Measurements from ENCODE around the gene ERN1. TPM values are rescaled to one million over a fixed set of nuclear protein-coding genes. Genes with fewer than 3 reads are reported as not detected.

Gene ERN1
- total RNA-seq, 1 donor = 62.8 TPM

DNA sequence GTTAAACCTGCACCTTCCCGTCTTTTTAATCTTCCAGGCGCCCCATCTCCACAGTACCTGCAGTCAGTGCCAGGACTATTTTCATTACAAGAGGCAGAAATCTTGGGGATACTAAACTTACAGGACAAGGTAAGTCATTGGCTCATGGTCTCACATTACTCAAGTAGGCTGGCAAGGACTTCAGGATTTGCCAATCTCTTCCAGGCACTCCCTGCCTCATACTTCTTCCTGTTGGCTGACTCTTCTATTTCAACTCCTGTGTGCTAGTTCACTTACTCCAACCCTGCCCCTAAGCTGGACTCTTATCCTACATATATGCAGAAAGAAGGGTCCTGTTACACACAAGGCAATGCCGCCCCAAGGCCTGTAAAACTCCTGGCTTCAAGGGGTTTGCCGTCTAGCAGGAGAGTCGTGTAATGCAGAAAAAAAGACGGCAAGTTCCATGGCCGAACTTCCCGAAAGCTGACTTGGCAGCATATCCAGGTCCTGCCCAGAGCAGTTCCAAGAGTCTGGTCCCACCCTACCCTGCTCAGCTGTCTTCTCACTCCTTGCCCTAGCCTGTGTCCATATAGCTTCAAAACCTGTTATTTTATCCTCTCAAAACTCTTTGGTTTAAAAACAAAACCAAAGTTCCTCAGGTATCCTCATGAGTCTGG is 14.8 kb downstream of the ERN1 start:
- no peak overlapping the region for H3K4me3 ChIP-seq (ENCODE audit: low read length)
- H3K9me3 ChIP-seq (ENCODE audit: low read depth, low read length) = no peaks in the 10 kb centered on the region
- H3K4me1 ChIP-seq (ENCODE audit: insufficient read depth, low read length) = peaks cover 76% of the 10 kb centered on the region
- no peaks in the 10 kb centered on the region for H3K27me3 ChIP-seq (ENCODE audit: insufficient read depth, low read length)

DNA sequence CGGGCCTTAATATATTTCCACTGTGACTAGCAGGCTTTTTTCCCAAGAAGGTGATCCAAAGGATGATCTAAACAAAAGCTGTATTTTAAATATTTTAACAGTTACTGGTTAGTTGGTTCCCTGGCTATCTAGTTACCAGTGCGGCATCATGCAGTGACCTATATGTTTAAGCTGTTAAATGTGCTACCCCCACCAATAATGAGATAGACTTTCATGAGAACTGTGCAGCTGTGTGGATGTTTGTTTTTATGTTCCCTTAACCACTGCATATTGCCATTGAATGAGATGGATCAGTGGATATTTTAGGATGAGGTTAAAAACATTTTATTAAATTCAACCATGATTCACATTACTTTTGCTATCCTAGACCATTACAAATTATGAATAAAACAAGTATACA is 16.9 kb downstream of the ERN1 start:
- Histone ChIP-seq H3K4me3 (ENCODE audit: low read length) (no peak overlapping the region), H3K27me3 (ENCODE audit: insufficient read depth, low read length) (no peaks in the 10 kb centered on the region), H3K9me3 (ENCODE audit: low read depth, low read length) (no peaks in the 10 kb centered on the region), H3K4me1 (ENCODE audit: insufficient read depth, low read length) (peaks cover 56% of the 10 kb centered on the region)

DNA sequence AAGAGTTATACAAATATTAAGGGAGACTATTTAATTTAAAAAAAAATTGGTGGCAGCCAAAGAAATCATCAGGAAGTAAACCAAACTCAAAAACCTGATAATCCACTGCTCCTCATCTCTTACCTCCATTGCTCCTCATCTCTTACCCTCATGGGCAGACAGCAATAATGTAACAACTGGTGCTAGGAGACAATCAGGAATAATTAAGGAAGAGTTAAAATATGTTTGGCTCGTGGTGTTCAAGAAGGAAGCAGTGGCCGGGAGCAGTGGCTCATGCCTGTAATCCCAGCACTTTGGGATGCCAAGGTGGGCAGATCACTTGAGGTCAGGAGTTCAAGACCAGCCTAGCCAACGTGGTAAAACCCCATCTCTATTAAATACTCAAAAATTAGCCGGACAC is 18.1 kb downstream of the ERN1 start:
- H3K9me3 ChIP-seq (ENCODE audit: low read depth, low read length) = no peaks in the 10 kb centered on the region
- H3K27me3 ChIP-seq (ENCODE audit: insufficient read depth, low read length) = no peaks in the 10 kb centered on the region
- peaks cover 51% of the 10 kb centered on the region for H3K4me1 ChIP-seq (ENCODE audit: insufficient read depth, low read length)

DNA sequence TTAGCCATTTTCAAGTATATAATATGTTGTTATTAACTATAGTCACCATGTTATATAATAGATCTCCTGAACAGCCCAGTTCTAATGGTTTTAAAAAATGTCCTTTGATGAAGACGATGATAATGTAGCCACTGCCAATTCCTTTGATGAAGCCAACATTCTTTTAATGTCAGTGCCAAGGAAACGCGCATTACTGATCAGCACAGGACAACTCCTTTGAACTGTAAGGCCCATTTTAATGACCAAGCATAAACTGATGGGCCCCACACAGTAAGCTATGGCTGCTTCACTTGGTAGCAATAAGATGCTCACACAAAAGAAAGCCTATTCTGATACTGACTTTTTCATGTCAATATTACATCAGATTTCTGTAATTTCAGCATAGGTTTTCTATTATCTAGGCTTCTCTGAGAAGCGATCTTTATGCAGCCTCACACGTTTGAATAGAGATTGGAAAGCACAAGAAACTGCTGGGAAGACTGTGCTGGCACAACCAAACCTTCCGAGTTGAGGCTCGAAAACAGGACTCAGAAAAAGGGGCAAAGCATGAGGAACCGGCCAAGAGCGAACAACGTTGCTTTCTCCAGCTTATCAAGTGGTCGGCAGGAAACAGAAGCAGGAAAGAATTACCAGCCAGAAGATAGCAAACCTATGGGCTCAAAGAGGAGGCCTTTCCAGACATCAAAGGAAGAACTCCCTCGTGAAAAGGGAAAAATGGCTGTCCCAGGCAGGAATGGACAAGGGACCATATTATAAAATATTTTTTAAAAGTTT is 19.4 kb downstream of the ERN1 start:
- Histone ChIP-seq H3K9me3 (ENCODE audit: low read depth, low read length) (no peaks in the 10 kb centered on the region), H3K27me3 (ENCODE audit: insufficient read depth, low read length) (no peaks in the 10 kb centered on the region), H3K4me1 (ENCODE audit: insufficient read depth, low read length) (peaks cover 46% of the 10 kb centered on the region), H3K4me3 (ENCODE audit: low read length) (no peak overlapping the region)

More for the DNA sequence above, 18.1 kb downstream of the ERN1 start:
- H3K4me3 ChIP-seq (ENCODE audit: low read length) = no peak overlapping the region

DNA sequence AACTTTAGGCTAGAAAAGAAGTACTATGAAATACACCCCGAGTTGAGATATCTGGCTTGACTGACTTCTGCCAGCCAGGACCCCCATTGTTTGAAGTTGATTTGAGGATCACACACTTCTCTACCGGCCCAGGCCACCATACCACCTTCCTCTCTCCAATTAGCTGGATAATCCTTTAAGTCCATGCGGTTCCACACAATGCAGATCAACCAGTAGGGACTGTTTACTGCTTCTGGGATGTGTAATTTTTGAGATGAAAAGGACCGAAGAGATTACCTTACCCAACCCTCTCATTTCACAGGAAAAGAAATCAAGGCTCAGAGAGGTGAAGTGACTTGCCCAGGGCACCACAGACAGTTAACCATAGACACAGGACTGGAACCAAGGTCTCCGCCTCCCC is 20.5 kb downstream of the ERN1 start:
- no peaks in the 10 kb centered on the region for H3K9me3 ChIP-seq (ENCODE audit: low read depth, low read length)
- H3K4me1 ChIP-seq (ENCODE audit: insufficient read depth, low read length) = peaks cover 36% of the 10 kb centered on the region
- H3K27me3 ChIP-seq (ENCODE audit: insufficient read depth, low read length) = no peaks in the 10 kb centered on the region
- H3K4me3 ChIP-seq (ENCODE audit: low read length) = no peak overlapping the region

DNA sequence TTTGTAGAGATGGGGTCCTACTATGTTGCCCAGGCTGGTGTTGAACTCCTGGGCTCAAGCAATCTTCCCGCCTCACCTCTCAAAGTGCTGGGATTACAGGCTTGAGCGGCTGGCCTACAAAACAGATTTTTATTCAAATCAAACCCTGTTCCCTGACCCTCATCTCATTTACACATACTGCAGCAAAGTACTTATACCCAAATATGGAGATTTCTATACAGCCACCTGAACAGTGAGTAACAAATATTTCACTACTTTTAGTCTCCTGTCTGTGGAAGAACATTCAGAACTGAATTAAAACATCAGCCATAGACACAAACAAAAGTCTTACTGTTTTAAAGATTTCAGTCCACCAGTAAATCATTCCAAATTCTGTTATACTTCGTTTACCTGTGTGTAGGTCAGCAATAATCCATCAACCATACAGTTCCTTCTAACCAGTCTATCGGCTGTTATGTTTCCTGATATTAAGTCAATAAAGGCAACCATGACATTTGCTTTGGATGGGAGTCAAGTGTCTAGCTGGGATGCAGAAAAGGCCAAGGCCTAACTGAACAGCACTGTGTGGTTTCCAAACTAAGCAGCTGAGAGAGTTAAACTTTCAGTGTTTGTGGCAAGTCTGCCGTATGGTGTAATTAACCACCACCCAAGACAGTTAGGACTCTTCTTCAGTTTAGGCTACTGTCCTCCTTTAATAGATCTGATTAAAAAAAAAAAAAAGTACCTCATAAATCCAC is 22.3 kb downstream of the ERN1 start:
- Histone ChIP-seq H3K9me3 (ENCODE audit: low read depth, low read length) (no peaks in the 10 kb centered on the region), H3K4me1 (ENCODE audit: insufficient read depth, low read length) (peaks cover 45% of the 10 kb centered on the region), H3K27me3 (ENCODE audit: insufficient read depth, low read length) (no peaks in the 10 kb centered on the region), H3K4me3 (ENCODE audit: low read length) (no peak overlapping the region)

DNA sequence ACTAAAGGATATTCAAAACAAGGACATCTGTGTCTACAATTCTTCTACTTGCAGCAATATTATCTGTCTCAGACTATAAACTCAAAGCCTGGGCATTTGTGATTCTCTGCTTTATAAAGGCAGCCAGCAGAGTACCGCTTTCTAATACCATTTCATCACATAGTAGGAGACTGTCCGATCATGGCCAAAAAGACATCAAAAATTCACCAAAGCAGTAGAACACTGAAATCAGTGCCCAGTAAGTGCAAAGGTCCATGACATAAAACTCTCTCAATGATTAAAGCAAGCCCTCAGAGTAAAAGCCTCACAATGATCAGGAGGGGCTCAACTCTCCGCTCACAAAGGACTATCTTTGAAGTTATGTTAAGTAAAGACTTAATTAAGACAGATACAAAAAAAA is 23.0 kb downstream of the ERN1 start:
- no peak overlapping the region for H3K4me3 ChIP-seq (ENCODE audit: low read length)
- no peaks in the 10 kb centered on the region for H3K9me3 ChIP-seq (ENCODE audit: low read depth, low read length)
- H3K27me3 ChIP-seq (ENCODE audit: insufficient read depth, low read length) = no peaks in the 10 kb centered on the region
- H3K4me1 ChIP-seq (ENCODE audit: insufficient read depth, low read length) = peaks cover 38% of the 10 kb centered on the region

DNA sequence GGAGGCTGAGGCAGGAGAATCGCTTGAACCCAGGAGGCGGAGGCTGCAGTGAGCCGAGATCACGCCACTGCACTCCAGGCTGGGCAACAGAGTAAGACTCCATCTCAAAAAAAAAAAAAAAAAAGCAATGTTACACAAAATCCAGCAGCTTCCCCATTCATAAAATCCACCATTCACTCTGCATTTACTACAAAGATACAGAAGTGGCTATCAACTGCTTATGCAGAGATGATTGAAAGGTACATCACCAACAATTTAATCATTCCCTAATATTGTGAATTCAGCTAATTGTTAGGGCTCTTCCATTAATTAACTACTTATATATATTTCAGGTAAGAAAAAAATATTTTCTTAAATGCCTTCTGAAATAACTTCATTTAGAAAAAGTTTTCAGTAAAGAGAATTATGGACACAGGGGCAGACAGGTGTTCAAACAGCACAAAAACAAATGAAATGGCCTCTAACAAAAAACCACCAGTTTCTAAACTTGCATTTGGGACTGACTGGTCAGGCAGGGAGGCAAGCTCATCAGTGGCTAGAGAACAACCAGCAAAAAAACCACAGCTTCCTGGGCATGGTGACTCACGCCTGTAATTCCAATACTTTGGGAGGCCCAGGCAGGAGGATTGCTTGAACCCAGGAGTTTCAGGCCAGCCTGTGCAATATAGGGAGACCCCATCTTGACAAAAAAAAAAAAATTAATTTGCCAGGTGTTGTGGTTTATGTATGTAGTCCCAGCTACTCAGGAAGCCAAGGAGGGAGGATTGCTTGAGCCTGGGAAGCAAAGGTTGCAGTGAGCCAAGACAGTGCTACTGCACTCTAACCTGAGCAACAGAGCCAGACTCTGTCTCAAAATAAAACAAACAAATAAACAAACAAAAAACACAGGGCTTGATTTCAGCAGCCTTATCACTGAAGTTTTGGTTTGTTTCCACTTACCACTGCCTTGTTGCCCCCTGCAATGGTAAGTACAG is 26.3 kb downstream of the ERN1 start:
- Histone ChIP-seq H3K27me3 (ENCODE audit: insufficient read depth, low read length) (no peaks in the 10 kb centered on the region), H3K4me1 (ENCODE audit: insufficient read depth, low read length) (peaks cover 32% of the 10 kb centered on the region), H3K9me3 (ENCODE audit: low read depth, low read length) (no peaks in the 10 kb centered on the region), H3K4me3 (ENCODE audit: low read length) (no peak overlapping the region)

DNA sequence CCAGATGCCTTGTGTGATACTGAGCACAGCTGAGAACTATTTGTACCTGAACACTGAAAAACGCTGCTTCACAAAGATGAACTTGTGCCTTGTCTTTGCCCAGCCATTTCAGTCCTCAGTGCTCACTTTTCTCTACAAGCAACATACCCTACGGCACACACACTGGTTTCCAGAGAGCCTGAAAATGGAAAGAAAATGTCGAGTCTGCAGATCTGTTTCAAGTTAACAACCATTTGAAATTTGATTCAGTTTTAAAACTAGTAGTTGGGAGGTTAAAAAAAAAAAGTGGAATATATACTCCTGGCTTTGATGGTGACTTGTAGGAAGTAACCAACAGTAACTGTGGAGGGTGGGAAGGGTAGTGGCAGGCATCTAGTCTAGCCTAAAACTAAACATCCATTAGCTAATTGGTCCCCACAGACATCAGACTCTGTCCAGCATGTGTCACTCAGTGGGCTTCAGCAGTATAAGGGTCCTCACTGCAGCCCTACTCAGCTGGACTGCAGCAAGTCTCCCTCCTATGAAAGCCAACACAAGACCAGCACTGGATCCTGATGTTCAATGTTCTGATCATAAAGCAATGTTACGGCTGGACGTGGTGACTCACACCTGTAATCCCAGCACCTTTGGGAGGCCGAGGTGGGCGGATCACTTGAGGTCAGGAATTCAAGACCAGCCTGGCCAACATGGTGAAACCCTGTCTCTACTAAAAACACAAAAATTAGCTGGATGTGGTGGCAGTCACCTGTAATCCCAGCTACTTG is 27.1 kb downstream of the ERN1 start:
- Histone ChIP-seq H3K4me1 (ENCODE audit: insufficient read depth, low read length) (peaks cover 37% of the 10 kb centered on the region), H3K9me3 (ENCODE audit: low read depth, low read length) (no peaks in the 10 kb centered on the region), H3K27me3 (ENCODE audit: insufficient read depth, low read length) (no peaks in the 10 kb centered on the region), H3K4me3 (ENCODE audit: low read length) (no peak overlapping the region)

DNA sequence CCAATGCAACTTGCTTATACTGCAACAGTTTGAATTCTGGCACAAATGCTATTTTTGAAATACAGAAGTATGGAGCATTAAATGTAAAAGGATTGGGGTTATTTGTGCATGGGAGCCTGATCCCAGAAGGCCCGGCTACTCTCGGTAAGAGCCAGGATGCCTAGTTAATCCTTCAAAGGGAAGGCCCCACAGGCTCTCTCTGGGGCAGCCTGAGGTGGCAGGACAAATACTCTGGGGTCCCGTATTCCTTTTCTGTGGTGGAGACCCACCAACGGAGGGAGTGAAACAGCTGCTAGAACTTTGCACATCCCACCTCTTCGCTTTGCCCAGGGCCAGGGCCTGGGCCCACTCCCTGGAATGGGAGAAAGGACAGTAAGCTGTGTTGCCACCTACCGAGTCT is 30.4 kb downstream of the ERN1 start:
- Histone ChIP-seq H3K4me1 (ENCODE audit: insufficient read depth, low read length) (peaks cover 38% of the 10 kb centered on the region), H3K27me3 (ENCODE audit: insufficient read depth, low read length) (no peaks in the 10 kb centered on the region), H3K4me3 (ENCODE audit: low read length) (no peak overlapping the region), H3K9me3 (ENCODE audit: low read depth, low read length) (no peaks in the 10 kb centered on the region)

DNA sequence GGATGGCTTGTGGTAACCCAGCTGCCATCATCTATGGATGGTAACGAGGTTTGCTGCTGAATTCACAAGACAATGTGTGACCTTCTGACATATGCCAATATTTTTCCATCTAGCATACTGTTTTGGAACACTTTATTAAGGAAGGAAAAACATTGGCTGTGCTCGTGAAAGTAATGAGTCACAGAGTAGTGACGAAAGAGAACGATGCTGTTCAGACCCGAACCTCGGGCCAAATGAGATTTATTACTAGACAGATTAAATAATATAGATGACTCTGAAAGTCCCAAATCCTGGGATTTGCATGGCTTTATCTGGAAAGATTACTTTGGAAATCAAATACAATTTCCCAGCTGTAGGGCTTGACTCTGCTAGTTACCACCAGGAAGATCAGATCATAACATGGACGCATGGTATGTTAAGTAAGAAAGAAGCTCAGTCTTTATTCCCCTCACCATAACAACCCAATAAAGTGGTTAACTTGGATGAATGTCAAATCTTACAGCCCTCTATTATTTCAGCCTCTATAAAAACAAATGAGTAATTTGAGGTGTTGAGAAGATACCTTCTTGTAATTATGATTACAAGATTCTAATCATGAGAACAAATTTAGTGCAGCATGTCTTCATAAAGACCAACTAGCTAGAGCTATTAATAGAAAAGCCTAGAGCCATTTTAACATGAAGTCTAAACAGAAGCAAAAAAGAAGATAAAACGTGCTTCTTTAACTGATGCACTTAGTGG is 32.6 kb downstream of the ERN1 start:
- Histone ChIP-seq H3K9me3 (ENCODE audit: low read depth, low read length) (no peaks in the 10 kb centered on the region), H3K4me1 (ENCODE audit: insufficient read depth, low read length) (peaks cover 40% of the 10 kb centered on the region), H3K4me3 (ENCODE audit: low read length) (no peak overlapping the region), H3K27me3 (ENCODE audit: insufficient read depth, low read length) (no peaks in the 10 kb centered on the region)

DNA sequence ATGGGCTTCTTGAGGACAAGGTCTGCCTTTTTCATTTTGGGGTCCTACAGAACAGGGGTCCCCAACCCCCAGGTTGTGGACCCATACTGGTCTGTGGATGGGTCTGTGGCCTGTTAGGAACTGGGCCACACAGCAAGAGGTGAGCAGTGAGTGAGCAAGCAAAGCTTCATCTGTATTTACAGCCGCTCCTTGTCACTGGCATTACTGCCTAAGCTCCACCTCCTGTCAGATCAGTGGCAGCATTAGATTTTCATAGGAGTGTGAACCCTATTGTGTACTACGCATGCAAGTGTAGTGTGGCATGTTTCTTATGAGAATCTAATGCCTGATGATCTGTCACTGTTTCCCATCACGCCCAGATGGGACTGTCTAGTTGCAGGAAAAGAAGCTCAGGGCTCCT is 33.9 kb downstream of the ERN1 start:
- Histone ChIP-seq H3K9me3 (ENCODE audit: low read depth, low read length) (no peaks in the 10 kb centered on the region), H3K4me1 (ENCODE audit: insufficient read depth, low read length) (peaks cover 54% of the 10 kb centered on the region), H3K27me3 (ENCODE audit: insufficient read depth, low read length) (no peaks in the 10 kb centered on the region), H3K4me3 (ENCODE audit: low read length) (no peak overlapping the region)

DNA sequence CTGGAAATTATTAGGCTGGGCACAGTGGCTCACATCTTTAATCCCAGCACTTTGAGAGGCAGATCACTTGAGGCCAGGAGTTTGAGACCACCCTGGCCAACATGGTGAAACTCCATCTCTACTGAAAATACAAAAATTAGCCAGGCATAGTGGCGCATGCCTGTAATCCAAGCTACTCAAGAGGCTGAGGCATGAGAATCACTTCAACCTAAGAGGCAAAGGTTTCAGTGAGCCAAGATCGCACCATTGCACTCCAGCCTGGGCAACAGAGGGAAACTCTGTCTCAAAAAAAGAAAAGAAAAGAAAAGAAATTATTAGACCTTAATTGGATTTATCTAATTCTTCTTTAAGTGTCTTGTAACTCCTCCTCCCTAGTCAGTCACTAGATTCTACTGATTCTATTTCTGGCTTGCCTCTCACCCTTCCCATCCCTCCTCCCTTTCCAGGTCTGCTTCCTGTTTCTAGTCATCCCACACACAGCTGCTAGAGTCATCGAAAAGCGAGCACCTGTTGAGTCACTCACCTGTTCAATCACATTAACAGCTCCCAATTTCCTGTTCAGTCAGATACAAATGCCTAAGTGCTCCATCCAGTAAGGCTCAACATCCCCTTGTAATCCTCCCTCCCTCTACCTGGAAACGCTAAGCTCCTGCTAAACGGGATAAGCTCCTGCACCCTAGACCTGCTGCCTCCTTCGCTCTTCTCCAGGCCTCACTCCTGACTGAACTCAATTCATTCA is 34.6 kb downstream of the ERN1 start:
- Histone ChIP-seq H3K4me1 (ENCODE audit: insufficient read depth, low read length) (peaks cover 59% of the 10 kb centered on the region), H3K27me3 (ENCODE audit: insufficient read depth, low read length) (no peaks in the 10 kb centered on the region), H3K9me3 (ENCODE audit: low read depth, low read length) (no peaks in the 10 kb centered on the region), H3K4me3 (ENCODE audit: low read length) (no peak overlapping the region)
